DOHH2 (cell line): Measurements from ENCODE around the gene GPR141.

Experiments
- H3F3A ChIP-seq: fragments of 200-600 bp; sonication (generic), shearing (Covaris generic); 2 replicates; pipeline ENCODE4 v1.6.0; 2016; ENCODE audit warnings: antibody characterized with exemption, mild to moderate bottlenecking; ENCODE audit not compliant: control insufficient read depth, insufficient read depth
- H3K27ac ChIP-seq: fragments of 200-600 bp; sonication (generic); 2 replicates; pipeline ENCODE4 v1.5.1; 2014; ENCODE audit warnings: low read depth, mild to moderate bottlenecking, low read length, moderate library complexity
- H3K27me3 ChIP-seq: fragments of 200-600 bp; sonication (generic); 2 replicates; pipeline ENCODE4 v1.6.1; 2014; ENCODE audit warnings: mild to moderate bottlenecking, low read length, mixed read lengths; ENCODE audit not compliant: control insufficient read depth
- H3K36me3 ChIP-seq: fragments of 200-600 bp; sonication (generic); 2 replicates; pipeline ENCODE4 v1.6.1; 2014; ENCODE audit warnings: mild to moderate bottlenecking, low read length, moderate library complexity, mixed read lengths; ENCODE audit not compliant: control insufficient read depth
- H3K4me1 ChIP-seq: fragments of 200-600 bp; sonication (generic); 2 replicates; pipeline ENCODE4 v1.6.1; 2014; ENCODE audit warnings: mild to moderate bottlenecking, low read length, mixed read lengths; ENCODE audit not compliant: control insufficient read depth
- H3K4me2 ChIP-seq: fragments of 200-600 bp; sonication (generic); 2 replicates; pipeline ENCODE4 v1.6.0; 2014; ENCODE audit warnings: mild to moderate bottlenecking, low read length, moderate library complexity
- H3K4me3 ChIP-seq: fragments of 200-600 bp; sonication (generic); 2 replicates; pipeline ENCODE4 v1.5.1; 2014; ENCODE audit warnings: mild to moderate bottlenecking, low read length, mixed read lengths
- H3K79me2 ChIP-seq: fragments of 200-600 bp; sonication (generic); 2 replicates; pipeline ENCODE4 v1.6.1; 2014; ENCODE audit warnings: mild to moderate bottlenecking, low read length, mixed read lengths; ENCODE audit not compliant: control insufficient read depth
- H3K9me2 ChIP-seq: fragments of 200-600 bp; sonication (generic); replicated peaks from 2 replicates; pipeline ENCODE4 v1.6.1; 2014; ENCODE audit warnings: mild to moderate bottlenecking, low read length, mixed read lengths; ENCODE audit not compliant: control insufficient read depth
- H3K9me3 ChIP-seq: fragments of 200-600 bp; sonication (generic); 2 replicates; pipeline ENCODE4 v1.6.1; 2014; ENCODE audit warnings: antibody characterized with exemption, low read length, mixed read lengths; ENCODE audit not compliant: control insufficient read depth, insufficient read depth
- H4K20me1 ChIP-seq: fragments of 200-600 bp; sonication (generic); 2 replicates; pipeline ENCODE4 v1.6.0; 2014; ENCODE audit warnings: low read depth, mild to moderate bottlenecking, antibody characterized with exemption, low read length, moderate library complexity; ENCODE audit not compliant: control insufficient read depth, insufficient read depth
- CTCF ChIP-seq: fragments of 200-600 bp; sonication (generic); IDR thresholded peaks from one replicate; pipeline ENCODE4 v1.5.1; 2014; ENCODE audit warnings: antibody characterized with exemption, mild to moderate bottlenecking, low read depth, low read length; ENCODE audit not compliant: poor library complexity, severe bottlenecking
- EZH2phosphoT487 ChIP-seq: fragments of 200-600 bp; sonication (generic); IDR thresholded peaks from 2 replicates; pipeline ENCODE4 v1.6.1; 2017; ENCODE audit warnings: borderline replicate concordance, mild to moderate bottlenecking, antibody characterized with exemption, low read length, moderate library complexity, mixed read lengths

The GPR141 gene

GRCh38 chr7:37698276-37698675 lies 14.7 kb downstream of the GPR141 start:
- no peaks in the 10 kb centered on the region for H3K36me3 ChIP-seq
- no peak overlapping the region for H3K27ac ChIP-seq
- no peak for TF ChIP-seq EZH2phosphoT487
- no peak for TF ChIP-seq CTCF
- no peaks in the 10 kb centered on the region for H3K79me2 ChIP-seq
- H3K9me3 ChIP-seq: no peaks in the 10 kb centered on the region
- no peak overlapping the region for H3K4me2 ChIP-seq
- 0 out of 2 replicates have a peak, but pooled peaks cover 2% of the 10 kb centered on the region for H3K27me3 ChIP-seq
- no peaks in the 10 kb centered on the region for H3F3A ChIP-seq
- no peak overlapping the region for H3K4me3 ChIP-seq
- no peaks in the 10 kb centered on the region for H3K9me2 ChIP-seq
- H4K20me1 ChIP-seq: no peaks in the 10 kb centered on the region
- no peaks in the 10 kb centered on the region for H3K4me1 ChIP-seq

- H3K4me3 ChIP-seq: no peak overlapping the region
- no peaks in the 10 kb centered on the region for H3K36me3 ChIP-seq
- no peak overlapping the region for H3K27ac ChIP-seq
- H3K27me3 ChIP-seq: 0 out of 2 replicates have a peak, but pooled peaks cover 2% of the 10 kb centered on the region
- no peaks in the 10 kb centered on the region for H3K9me3 ChIP-seq
- H3K4me2 ChIP-seq: no peak overlapping the region
- TF ChIP-seq EZH2phosphoT487: no peak
- no peak for TF ChIP-seq CTCF
- H3K79me2 ChIP-seq: no peaks in the 10 kb centered on the region
- H3F3A ChIP-seq: no peaks in the 10 kb centered on the region
- no peaks in the 10 kb centered on the region for H3K9me2 ChIP-seq
- H4K20me1 ChIP-seq: no peaks in the 10 kb centered on the region
- no peaks in the 10 kb centered on the region for H3K4me1 ChIP-seq
These were observed 15.2 kb downstream of the GPR141 start for GRCh38 chr7:37698782-37699181.

- H3F3A ChIP-seq: no peaks in the 10 kb centered on the region
- no peaks in the 10 kb centered on the region for H3K9me2 ChIP-seq
- TF ChIP-seq CTCF (no peak), EZH2phosphoT487 (no peak)
- no peak overlapping the region for H3K4me3 ChIP-seq
- H3K79me2 ChIP-seq: no peaks in the 10 kb centered on the region
- H3K27me3 ChIP-seq: 0 out of 2 replicates have a peak, but pooled peaks cover 2% of the 10 kb centered on the region
- H3K4me1 ChIP-seq: no peaks in the 10 kb centered on the region
- H3K9me3 ChIP-seq: no peaks in the 10 kb centered on the region
- H4K20me1 ChIP-seq: no peaks in the 10 kb centered on the region
- no peak overlapping the region for H3K27ac ChIP-seq
- no peak overlapping the region for H3K4me2 ChIP-seq
- H3K36me3 ChIP-seq: no peaks in the 10 kb centered on the region
These were observed 18.2 kb downstream of the GPR141 start for GRCh38 chr7:37701769-37702168.
